Trophoblast cell (in vitro differentiated cells and primary cell): Measurements from ENCODE around the gene TACC3. TPM values are rescaled to one million over a fixed set of nuclear protein-coding genes. Genes with fewer than 3 reads are reported as not detected.

Experiments used
- DNase-seq, 2 donors: peaks; one replicate each; pipeline ENCODE4 v3.0.0-alpha.2; 2016
- H2AFZ ChIP-seq: 2 replicates; pipeline ENCODE4 v1.6.1; 2013; ENCODE audit warnings: low read length, moderate library complexity, mild to moderate bottlenecking; ENCODE audit not compliant: insufficient read depth, poor library complexity
- H2AK5ac ChIP-seq: 2 replicates; pipeline ENCODE4 v1.6.1; 2013; ENCODE audit warnings: mild to moderate bottlenecking, low read length
- H2BK120ac ChIP-seq: 2 replicates; pipeline ENCODE4 v1.6.1; 2013; ENCODE audit warnings: low read length, mild to moderate bottlenecking, moderate library complexity; ENCODE audit not compliant: insufficient read depth, poor library complexity
- H2BK12ac ChIP-seq: 2 replicates; pipeline ENCODE4 v1.6.1; 2013; ENCODE audit warnings: mild to moderate bottlenecking, low read length, moderate library complexity
- H2BK5ac ChIP-seq: 2 replicates; pipeline ENCODE4 v1.6.1; 2013; ENCODE audit warnings: low read length, low read depth, moderate library complexity, mild to moderate bottlenecking; ENCODE audit not compliant: poor library complexity
- H3K14ac ChIP-seq: 2 replicates; pipeline ENCODE4 v1.6.1; 2013; ENCODE audit warnings: mild to moderate bottlenecking, low read length
- H3K18ac ChIP-seq: 2 replicates; pipeline ENCODE4 v1.6.1; 2013; ENCODE audit warnings: mild to moderate bottlenecking, low read length
- H3K23ac ChIP-seq: 2 replicates; pipeline ENCODE4 v1.6.1; 2013; ENCODE audit warnings: low read length
- H3K27ac ChIP-seq: 2 replicates; pipeline ENCODE4 v1.5.1; 2013; ENCODE audit warnings: low read depth, mild to moderate bottlenecking, inconsistent platforms, low read length, moderate library complexity
- H3K27me3 ChIP-seq: 2 replicates; pipeline ENCODE4 v1.6.1; 2013; ENCODE audit warnings: inconsistent platforms, mild to moderate bottlenecking, low read length, moderate library complexity; ENCODE audit not compliant: insufficient read depth
- H3K36me3 ChIP-seq, 2 experiments: 1 replicate in 1 of 2; 2 replicates in 1 of 2; pipeline ENCODE4 v1.6.1; 2013; ENCODE audit warnings: low read length in 2 of 2, mild to moderate bottlenecking in 2 of 2, moderate library complexity in 1 of 2; ENCODE audit not compliant: insufficient read depth in 2 of 2, control insufficient read depth in 1 of 2
- H3K4ac ChIP-seq: 2 replicates; pipeline ENCODE4 v1.6.1; 2013; ENCODE audit warnings: low read depth, mild to moderate bottlenecking, low read length, moderate library complexity
- H3K4me1 ChIP-seq, 2 experiments: 1 replicate in 1 of 2; 2 replicates in 1 of 2; pipeline ENCODE4 v1.6.1; 2013; ENCODE audit warnings: low read length in 2 of 2, mild to moderate bottlenecking in 2 of 2, moderate library complexity in 1 of 2; ENCODE audit not compliant: insufficient read depth in 2 of 2, control insufficient read depth in 1 of 2
- H3K4me2 ChIP-seq: 2 replicates; pipeline ENCODE4 v1.6.1; 2013; ENCODE audit warnings: inconsistent platforms, mild to moderate bottlenecking, low read length, moderate library complexity
- H3K4me3 ChIP-seq: 2 replicates; pipeline ENCODE4 v1.5.1; 2013; ENCODE audit warnings: mild to moderate bottlenecking, low read depth, low read length, inconsistent platforms
- H3K79me1 ChIP-seq: one replicate; pipeline ENCODE4 v1.6.1; 2013; ENCODE audit warnings: low read length
- H3K79me2 ChIP-seq: 2 replicates; pipeline ENCODE4 v1.6.1; 2013; ENCODE audit warnings: low read length, mild to moderate bottlenecking; ENCODE audit not compliant: control insufficient read depth, insufficient read depth, poor library complexity
- H3K9ac ChIP-seq: 2 replicates; pipeline ENCODE4 v1.6.1; 2013; ENCODE audit warnings: mild to moderate bottlenecking, low read length
- H3K9me3 ChIP-seq: 2 replicates; pipeline ENCODE4 v1.6.1; 2013; ENCODE audit warnings: low read depth, mild to moderate bottlenecking, control low read depth, inconsistent platforms, low read length; ENCODE audit not compliant: insufficient read depth
- H4K12ac ChIP-seq: 2 replicates; pipeline ENCODE4 v1.6.1; 2013; ENCODE audit warnings: low read depth, mild to moderate bottlenecking, low read length, moderate library complexity
- H4K8ac ChIP-seq: 2 replicates; pipeline ENCODE4 v1.6.1; 2013; ENCODE audit warnings: low read depth, mild to moderate bottlenecking, low read length, moderate library complexity
- H4K91ac ChIP-seq: one replicate; pipeline ENCODE4 v1.6.1; 2013; ENCODE audit warnings: low read depth, mild to moderate bottlenecking, low read length, moderate library complexity
- WGBS: extraction: QIAGEN DNeasy Blood & Tissue Kit; methylation state at CpG from one replicate; pipeline ENCODE4 v1.1.7; 2013; ENCODE audit warnings: missing lambda C conversion rate; ENCODE audit not compliant: insufficient read length, insufficient coverage; ENCODE audit errors: extremely low coverage; 5-methylcytosine and 5-hydroxymethylcytosine counted together
- polyA plus RNA-seq: library from polyadenylated mRNA; stranded (reverse); fragments of 200-250 nt; gene quantifications from 2 replicates; pipeline ENCODE4 v1.2.3, GENCODE V29; 2013

The TACC3 gene
- polyA plus RNA-seq = 50.0 and 54.9 TPM in 2 replicates

DNA sequence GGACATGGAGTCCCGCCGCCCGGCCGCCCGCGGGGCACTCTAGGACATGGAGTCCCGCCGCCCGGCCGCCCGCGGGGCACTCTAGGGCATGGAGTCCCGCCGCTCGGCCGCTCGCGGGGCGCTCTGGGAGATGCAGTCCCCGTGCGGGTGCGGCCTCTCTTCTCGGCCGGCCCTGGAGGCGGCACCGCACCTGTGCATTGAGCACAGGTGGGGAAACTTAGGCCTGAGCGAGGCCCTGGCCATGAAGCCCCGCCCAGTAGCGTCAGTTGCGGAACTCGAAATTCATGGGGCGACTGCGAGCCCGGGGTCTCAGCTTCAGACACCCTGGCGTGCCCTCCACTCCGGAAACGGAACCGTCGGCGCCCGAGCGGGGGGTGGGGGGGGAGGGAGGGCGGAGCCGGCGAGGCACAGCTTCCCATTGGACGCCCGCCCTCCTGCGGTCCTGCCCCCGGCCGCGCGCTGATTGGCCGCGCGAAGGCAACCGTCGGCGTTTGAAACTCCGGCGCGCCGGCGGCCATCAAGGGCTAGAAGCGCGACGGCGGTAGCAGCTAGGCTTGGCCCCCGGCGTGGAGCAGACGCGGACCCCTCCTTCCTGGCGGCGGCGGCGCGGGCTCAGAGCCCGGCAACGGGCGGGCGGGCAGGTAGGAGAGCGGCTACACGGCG, at the start of gene TACC3, which contains the start of gene TMEM129:
TACC3 (plus strand) TSS at position 519 of the 663 bp plus-strand sequence. CDS start 1,901 bp downstream, outside the sequence.
TMEM129 (minus strand) TSS at position 321 of the 663 bp plus-strand sequence. CDS start 486 bp downstream, outside the sequence.
- H3K27me3 ChIP-seq = no peaks in the 10 kb centered on the region

DNA sequence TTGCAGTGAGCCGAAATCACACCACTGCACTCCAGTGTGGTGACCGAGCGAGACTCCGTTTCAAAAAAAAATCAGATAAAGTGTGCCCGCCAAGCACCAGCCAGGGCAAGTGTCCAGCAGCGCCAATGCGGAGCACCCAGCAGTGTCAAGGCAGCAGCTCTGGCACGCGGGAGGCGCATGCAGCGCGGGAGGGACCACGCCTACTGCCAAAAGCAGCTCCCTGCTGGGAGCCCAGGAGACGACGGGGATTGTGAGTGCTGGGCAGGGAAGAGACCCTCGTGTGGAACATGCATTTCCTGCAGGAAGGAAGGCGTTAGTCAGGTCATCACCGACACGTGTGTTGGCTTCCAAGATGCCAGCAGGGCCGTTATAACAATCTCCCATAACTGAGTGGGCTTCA, 47.6 kb upstream of the TACC3 start:
- Histone ChIP-seq H3K4me1 (no peaks in the 10 kb centered on the region), H3K27me3 (no peaks in the 10 kb centered on the region), H3K36me3 (no peaks in the 10 kb centered on the region), H3K14ac (no peak overlapping the region), H2AK5ac (no peak overlapping the region), H3K9me3 (no peaks in the 10 kb centered on the region), H3K4me2 (no peak overlapping the region), H3K79me2 (no peaks in the 10 kb centered on the region), H3K79me1 (no peaks in the 10 kb centered on the region), H3K4ac (no peak overlapping the region), H2BK12ac (no peak overlapping the region), H3K27ac (no peak overlapping the region), H2BK5ac (no peak overlapping the region), H3K18ac (no peak overlapping the region), H3K23ac (no peak overlapping the region), H2AFZ (no peak overlapping the region), H4K8ac (no peak overlapping the region), H4K91ac (no peak overlapping the region), H3K4me3 (no peak overlapping the region), H3K9ac (no peak overlapping the region), H2BK120ac (no peak overlapping the region), H4K12ac (no peak overlapping the region)
- no peak for DNase-seq
- WGBS = no CpG with 5 or more reads among the region's 20 CpGs

More for the DNA sequence above, at the start of gene TACC3, which contains the start of gene TMEM129:
- H3K79me1 ChIP-seq = peaks cover 6% of the 10 kb centered on the region
- DNase-seq = peak; percentile 86 to 92
- H2AFZ ChIP-seq = peak within 1 kb of the TSS; percentile 89
- peak within 1 kb of the TSS; percentile 86 for H4K12ac ChIP-seq
- peak within 1 kb of the TSS; percentile 80 for H3K4me2 ChIP-seq
- peak within 1 kb of the TSS; percentile 91 for H4K8ac ChIP-seq
- peaks cover 45% of the 10 kb centered on the region in 2 experiments for H3K36me3 ChIP-seq
- H2AK5ac ChIP-seq = peak within 1 kb of the TSS; percentile 16
- peak within 1 kb of the TSS; percentile 71 for H2BK120ac ChIP-seq
- WGBS = no CpG with 5 or more reads among the region's 83 CpGs
- H2BK12ac ChIP-seq = no peak within 1 kb of the TSS
- peak within 1 kb of the TSS; percentile 18 for H2BK5ac ChIP-seq
- peak within 1 kb of the TSS; percentile 59 for H3K4ac ChIP-seq
- peak within 1 kb of the TSS; percentile 89 for H4K91ac ChIP-seq
- H3K23ac ChIP-seq = peak within 1 kb of the TSS; percentile 56
- peak within 1 kb of the TSS; percentile 90 for H3K4me3 ChIP-seq
- H3K4me1 ChIP-seq = peaks cover 14 to 18% of the 10 kb centered on the region in 2 experiments
- H3K9me3 ChIP-seq = no peaks in the 10 kb centered on the region
- peak within 1 kb of the TSS; percentile 95 for H3K14ac ChIP-seq
- peaks cover 19% of the 10 kb centered on the region for H3K79me2 ChIP-seq
- peak within 1 kb of the TSS; percentile 40 for H3K27ac ChIP-seq
- peak within 1 kb of the TSS; percentile 82 for H3K18ac ChIP-seq
- peak within 1 kb of the TSS; percentile 57 for H3K9ac ChIP-seq

DNA sequence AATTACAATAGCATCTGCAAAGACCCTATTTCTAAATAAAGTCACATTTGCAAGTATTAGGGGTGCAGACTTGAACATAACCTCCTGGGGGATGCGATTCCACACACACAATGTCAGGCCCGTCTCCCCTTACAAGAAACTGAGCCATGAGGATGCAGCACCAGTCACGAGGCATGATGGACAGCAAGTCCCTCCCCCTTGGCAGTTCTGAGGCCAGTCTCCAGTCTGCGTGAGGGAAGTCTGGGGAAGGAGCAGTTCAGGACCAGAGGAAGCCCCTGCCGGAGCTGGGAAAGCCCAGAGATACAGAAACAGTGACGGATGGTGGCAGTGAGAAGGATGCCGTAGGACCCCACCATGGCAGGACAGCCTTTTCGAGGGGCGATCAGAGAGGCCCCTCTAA, 46.6 kb upstream of the TACC3 start:
- H3K4ac ChIP-seq = no peak overlapping the region
- no peak overlapping the region for H2AFZ ChIP-seq

DNA sequence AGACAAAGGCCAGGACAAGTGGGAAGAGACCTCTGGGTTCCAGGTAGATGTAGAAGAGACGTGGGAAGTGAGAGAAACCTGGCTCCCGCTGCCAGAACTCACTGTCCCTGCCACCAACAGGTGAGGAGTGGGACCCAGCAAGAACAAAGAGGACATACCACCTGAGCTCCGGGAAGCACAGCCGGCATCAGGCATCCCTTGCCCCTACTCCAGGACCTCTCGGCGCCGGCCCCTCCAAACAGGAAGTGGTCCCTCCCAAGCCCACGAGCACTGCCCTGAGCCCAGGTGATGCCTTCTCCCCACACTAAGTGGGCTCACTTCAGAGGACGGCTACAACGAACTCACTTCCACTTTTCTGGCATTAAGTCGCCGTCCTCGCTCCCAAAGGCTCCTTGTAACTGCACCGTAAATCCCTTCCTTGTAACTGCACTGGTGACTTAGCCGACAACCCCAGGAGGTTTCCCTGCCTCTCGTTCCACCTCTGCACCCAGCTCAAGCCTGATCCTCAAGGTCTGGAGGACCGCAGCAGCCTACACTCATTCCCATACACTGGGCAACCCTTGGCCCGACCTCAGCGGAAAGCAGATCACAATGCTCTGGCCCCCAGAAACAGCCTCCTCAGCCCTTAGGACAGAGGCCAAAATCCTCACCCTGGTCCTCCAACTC, 46.1 kb upstream of the TACC3 start:
- H3K9me3 ChIP-seq = no peaks in the 10 kb centered on the region
- H3K9ac ChIP-seq = no peak overlapping the region

More for the DNA sequence above, 46.6 kb upstream of the TACC3 start:
- no peak overlapping the region for H3K14ac ChIP-seq
- no peak overlapping the region for H3K4me3 ChIP-seq
- no peak overlapping the region for H2BK5ac ChIP-seq
- no peak overlapping the region for H4K8ac ChIP-seq
- H3K4me1 ChIP-seq = no peaks in the 10 kb centered on the region
- no peak overlapping the region for H2BK120ac ChIP-seq
- no peaks in the 10 kb centered on the region for H3K79me2 ChIP-seq
- H3K4me2 ChIP-seq = no peak overlapping the region
- no peak overlapping the region for H3K18ac ChIP-seq
- H3K27ac ChIP-seq = no peak overlapping the region
- WGBS = no CpG with 5 or more reads among the region's 9 CpGs
- H2AK5ac ChIP-seq = no peak overlapping the region
- H4K91ac ChIP-seq = no peak overlapping the region
- no peak overlapping the region for H4K12ac ChIP-seq
- no peaks in the 10 kb centered on the region for H3K27me3 ChIP-seq
- H3K9ac ChIP-seq = no peak overlapping the region
- H3K23ac ChIP-seq = no peak overlapping the region
- no peaks in the 10 kb centered on the region for H3K9me3 ChIP-seq
- H3K36me3 ChIP-seq = no peaks in the 10 kb centered on the region
- DNase-seq = no peak
- H2BK12ac ChIP-seq = no peak overlapping the region
- H3K79me1 ChIP-seq = no peaks in the 10 kb centered on the region

More for the DNA sequence above, 46.1 kb upstream of the TACC3 start:
- no CpG with 5 or more reads among the region's 19 CpGs for WGBS
- Histone ChIP-seq H3K4me3 (no peak overlapping the region), H2BK12ac (no peak overlapping the region), H3K18ac (no peak overlapping the region), H2AFZ (no peak overlapping the region), H3K36me3 (no peaks in the 10 kb centered on the region), H3K27ac (no peak overlapping the region), H3K79me2 (no peaks in the 10 kb centered on the region), H4K12ac (no peak overlapping the region), H2BK120ac (no peak overlapping the region), H3K14ac (no peak overlapping the region), H3K79me1 (no peaks in the 10 kb centered on the region), H3K4me1 (no peaks in the 10 kb centered on the region), H3K23ac (no peak overlapping the region), H2AK5ac (no peak overlapping the region), H4K91ac (no peak overlapping the region), H3K4ac (no peak overlapping the region), H3K27me3 (no peaks in the 10 kb centered on the region), H3K4me2 (no peak overlapping the region), H2BK5ac (no peak overlapping the region), H4K8ac (no peak overlapping the region)
- no peak for DNase-seq
